ENCODE data around the gene OSBPL10. TPM values are rescaled to one million over a fixed set of nuclear protein-coding genes. Genes with fewer than 3 reads are reported as not detected.
"Not testable (repeated sequence)": the region's sequence is repeated elsewhere in the genome, so short reads cannot be mapped to it uniquely, and the experiment has no call there.

Gene OSBPL10
- total and polyA plus RNA-seq, 2 experiments from 2014 or later = 2.4 to 8.1 TPM

DNA sequence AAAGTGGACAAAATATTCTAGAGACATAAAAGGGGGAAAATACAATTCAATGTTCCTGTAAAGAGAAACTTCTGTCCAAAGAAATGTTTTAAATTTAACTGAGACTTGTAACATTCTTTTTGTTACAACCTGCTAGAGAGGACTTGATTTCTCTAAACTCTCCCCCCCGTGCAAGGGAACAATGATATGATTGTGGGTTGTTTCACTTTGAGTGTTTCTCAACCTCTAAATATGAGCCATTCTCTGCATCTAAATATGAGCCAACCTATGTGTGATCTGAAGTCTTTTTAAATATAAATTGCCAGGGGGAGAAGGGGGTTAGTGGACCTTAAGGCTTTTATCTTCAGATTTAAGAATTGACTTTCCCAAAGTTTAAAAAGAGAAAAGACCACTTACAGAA is 15.1 kb upstream of the OSBPL10 start:
- Histone ChIP-seq H4K20me1 (ENCODE audit: insufficient read depth) (no peaks in the 10 kb centered on the region), H3K4me2 (ENCODE audit: unreplicated experiment) (no peak overlapping the region), H3K27ac (no peak overlapping the region), H3K36me3 (ENCODE audit: low read depth) (no peaks in the 10 kb centered on the region), H3K9me3 (ENCODE audit: low read depth) (no peaks in the 10 kb centered on the region), H3K79me2 (ENCODE audit: insufficient read depth) (no peaks in the 10 kb centered on the region), H3K9ac (no peak overlapping the region), H3F3A (ENCODE audit: insufficient read depth) (no peaks in the 10 kb centered on the region), H3K27me3 (replicated peaks; ENCODE audit: insufficient read depth) (peaks cover 8% of the 10 kb centered on the region), H3K4me1 (ENCODE audit: insufficient read depth) (no peaks in the 10 kb centered on the region), H3K4me3 (no peak overlapping the region), H2AFZ (no peak overlapping the region), H3K9me2 (ENCODE audit: insufficient read depth) (no peaks in the 10 kb centered on the region)
- 50 to 61% methylated on average over 1 of the region's 1 CpG for WGBS, 2 experiments (ENCODE audit: low coverage in 1 of 2, low lambda C conversion rate in 2 of 2, missing lambda C conversion rate in 2 of 2)
- no peak for DNase-seq
- TF ChIP-seq EZH2phosphoT487 (IDR thresholded peaks at IDR 0.05; ENCODE audit: insufficient read depth, low read depth) (no peak), EZH2 (IDR thresholded peaks at IDR 0.05; ENCODE audit: insufficient read depth, poor library complexity, severe bottlenecking) (no peak)
- in situ Hi-C loops (cut with MboI) = no loop called here

DNA sequence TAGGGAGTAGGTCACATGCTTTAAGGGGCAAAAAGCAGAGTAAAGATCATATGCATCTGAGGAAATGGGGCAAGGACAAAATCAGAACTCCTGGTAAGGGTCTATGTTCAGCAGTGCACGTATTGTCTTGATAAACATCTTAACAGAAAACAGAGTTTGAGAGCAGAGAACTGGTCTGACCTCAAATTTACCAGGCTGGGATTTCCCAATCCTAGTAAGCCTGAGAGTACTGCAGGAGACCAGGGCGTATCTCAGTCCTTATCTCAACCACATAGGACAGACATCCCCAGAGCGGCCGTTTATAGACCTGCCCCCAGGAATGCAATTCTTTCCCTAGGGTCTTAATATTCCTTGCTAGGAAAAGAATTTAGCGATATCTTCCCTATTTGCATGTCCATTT is 14.0 kb upstream of the OSBPL10 start:
- in situ Hi-C loops (cut with MboI) = not testable (repeated sequence)

DNA sequence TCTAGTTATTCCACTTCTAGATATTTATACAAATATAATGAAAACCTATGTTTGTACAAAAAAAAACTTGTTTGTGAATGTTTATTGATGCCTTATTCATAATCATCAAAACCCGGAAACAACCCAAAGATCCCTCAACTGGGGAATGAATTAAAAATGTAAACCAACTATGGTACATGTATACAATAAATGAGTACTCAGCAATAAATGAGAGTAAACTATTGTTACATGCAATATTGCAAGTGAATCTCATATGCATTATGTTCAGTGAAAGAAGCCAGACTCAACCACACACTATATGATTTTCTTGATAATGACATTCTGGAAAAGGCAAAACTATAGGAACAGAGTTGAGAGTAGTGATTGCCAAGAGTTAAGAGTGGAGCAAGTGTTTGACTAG is 12.8 kb upstream of the OSBPL10 start:
- in situ Hi-C loops (cut with MboI) = no loop called here
- no peaks in the 10 kb centered on the region for H3K36me3 ChIP-seq (ENCODE audit: low read depth)
- no peak overlapping the region for H3K4me2 ChIP-seq (ENCODE audit: unreplicated experiment)
- no peak overlapping the region for H3K4me3 ChIP-seq
- H3K4me1 ChIP-seq (ENCODE audit: insufficient read depth) = no peaks in the 10 kb centered on the region
- no peaks in the 10 kb centered on the region for H3K79me2 ChIP-seq (ENCODE audit: insufficient read depth)
- H3K9me2 ChIP-seq (ENCODE audit: insufficient read depth) = no peaks in the 10 kb centered on the region
- no peak overlapping the region for H2AFZ ChIP-seq
- no peaks in the 10 kb centered on the region for H3F3A ChIP-seq (ENCODE audit: insufficient read depth)
- H3K27ac ChIP-seq = no peak overlapping the region
- no peak for DNase-seq
- H3K9me3 ChIP-seq (ENCODE audit: low read depth) = no peaks in the 10 kb centered on the region
- WGBS, 2 experiments (ENCODE audit: low coverage in 1 of 2, low lambda C conversion rate in 2 of 2, missing lambda C conversion rate in 2 of 2) = 61 to 76% methylated on average over 1 of the region's 1 CpG
- H3K27me3 ChIP-seq (replicated peaks; ENCODE audit: insufficient read depth) = peaks cover 8% of the 10 kb centered on the region
- H3K9ac ChIP-seq = no peak overlapping the region
- no peak for TF ChIP-seq EZH2 (IDR thresholded peaks at IDR 0.05; ENCODE audit: insufficient read depth, poor library complexity, severe bottlenecking)
- no peaks in the 10 kb centered on the region for H4K20me1 ChIP-seq (ENCODE audit: insufficient read depth)

More for the DNA sequence above, 14.0 kb upstream of the OSBPL10 start:
- H3K27me3 ChIP-seq (replicated peaks; ENCODE audit: insufficient read depth); H3K9ac ChIP-seq; H3K4me1 ChIP-seq (ENCODE audit: insufficient read depth); DNase-seq; H3K79me2 ChIP-seq (ENCODE audit: insufficient read depth); H3K27ac ChIP-seq; H3K36me3 ChIP-seq (ENCODE audit: low read depth); H3K9me2 ChIP-seq (ENCODE audit: insufficient read depth); H3K4me2 ChIP-seq (ENCODE audit: unreplicated experiment); H3F3A ChIP-seq (ENCODE audit: insufficient read depth); H4K20me1 ChIP-seq (ENCODE audit: insufficient read depth); H2AFZ ChIP-seq; H3K9me3 ChIP-seq (ENCODE audit: low read depth); H3K4me3 ChIP-seq: not testable (repeated sequence)
- 50 to 57% methylated on average over 5 of the region's 5 CpGs for WGBS, 2 experiments (ENCODE audit: low coverage in 1 of 2, low lambda C conversion rate in 2 of 2, missing lambda C conversion rate in 2 of 2)

DNA sequence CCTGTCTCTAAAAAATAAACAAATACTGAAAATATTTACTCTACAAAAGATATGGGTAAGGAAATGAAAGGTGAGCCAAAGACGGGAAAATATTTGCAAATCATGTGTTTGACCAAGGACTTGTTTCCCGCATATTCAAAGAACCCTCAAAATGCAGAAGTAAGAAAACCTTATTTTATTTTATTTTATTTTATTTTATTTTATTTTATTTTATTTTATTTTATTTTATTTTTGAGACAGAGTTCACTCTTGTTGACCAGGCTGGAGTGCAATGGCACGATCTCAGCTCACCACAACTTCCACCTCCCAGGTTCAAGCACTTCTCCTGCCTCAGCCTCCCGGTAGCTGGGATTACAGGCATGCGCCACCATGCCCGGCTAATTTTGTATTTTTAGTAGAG is 11.9 kb upstream of the OSBPL10 start:
- H3K9me2 ChIP-seq (ENCODE audit: insufficient read depth); DNase-seq; H3K79me2 ChIP-seq (ENCODE audit: insufficient read depth); H3K9ac ChIP-seq; H3K4me1 ChIP-seq (ENCODE audit: insufficient read depth); H3K4me3 ChIP-seq; in situ Hi-C loops (cut with MboI); H3K9me3 ChIP-seq (ENCODE audit: low read depth); H3F3A ChIP-seq (ENCODE audit: insufficient read depth); H3K27me3 ChIP-seq (replicated peaks; ENCODE audit: insufficient read depth); H3K27ac ChIP-seq; H4K20me1 ChIP-seq (ENCODE audit: insufficient read depth); H3K4me2 ChIP-seq (ENCODE audit: unreplicated experiment); H2AFZ ChIP-seq; H3K36me3 ChIP-seq (ENCODE audit: low read depth): not testable (repeated sequence)
- 63 to 66% methylated on average over 6 of the region's 6 CpGs for WGBS, 2 experiments (ENCODE audit: low coverage in 1 of 2, low lambda C conversion rate in 2 of 2, missing lambda C conversion rate in 2 of 2)

DNA sequence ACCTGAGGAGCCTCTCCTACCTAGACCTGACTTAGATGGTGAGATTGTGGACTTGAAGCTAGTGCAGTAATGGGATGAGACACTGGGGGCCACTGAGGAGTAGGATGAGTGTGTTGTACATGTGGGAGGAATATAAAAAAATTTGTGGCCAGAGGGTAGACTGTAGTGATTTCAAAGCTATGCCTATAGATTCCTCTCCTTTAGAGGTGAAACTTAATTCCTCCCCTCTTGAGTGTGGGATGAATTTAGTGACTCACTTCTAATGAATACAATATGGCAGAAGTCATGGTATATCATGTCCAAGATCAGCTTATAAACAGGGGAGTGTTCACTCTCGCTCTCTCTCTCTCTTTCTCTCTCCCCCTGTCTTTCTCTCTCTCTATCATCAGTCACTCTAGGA is 7.2 kb upstream of the OSBPL10 start:
- Histone ChIP-seq H3K9me2 (ENCODE audit: insufficient read depth) (no peaks in the 10 kb centered on the region), H3K4me1 (ENCODE audit: insufficient read depth) (no peaks in the 10 kb centered on the region), H3K79me2 (ENCODE audit: insufficient read depth) (no peaks in the 10 kb centered on the region), H3K4me3 (no peak overlapping the region), H4K20me1 (ENCODE audit: insufficient read depth) (no peaks in the 10 kb centered on the region), H3K36me3 (ENCODE audit: low read depth) (no peaks in the 10 kb centered on the region), H2AFZ (no peak overlapping the region), H3K9me3 (ENCODE audit: low read depth) (no peaks in the 10 kb centered on the region), H3K27ac (no peak overlapping the region), H3K9ac (no peak overlapping the region), H3K4me2 (ENCODE audit: unreplicated experiment) (no peak overlapping the region), H3K27me3 (replicated peaks; ENCODE audit: insufficient read depth) (no peaks in the 10 kb centered on the region), H3F3A (ENCODE audit: insufficient read depth) (no peaks in the 10 kb centered on the region)
- peak; percentile 7 for DNase-seq
- WGBS, 2 experiments (ENCODE audit: low coverage in 1 of 2, low lambda C conversion rate in 2 of 2, missing lambda C conversion rate in 2 of 2) = 53 to 89% methylated on average over 1 of the region's 1 CpG
- in situ Hi-C loops (cut with MboI) = no loop called here
- TF ChIP-seq EZH2phosphoT487 (IDR thresholded peaks at IDR 0.05; ENCODE audit: insufficient read depth, low read depth) (no peak), EZH2 (IDR thresholded peaks at IDR 0.05; ENCODE audit: insufficient read depth, poor library complexity, severe bottlenecking) (no peak)

All from GM23248 (cell line).